Left ventricle myocardium inferior (tissue), 1 donor: ENCODE results near the gene ZFAND2B. TPM values are rescaled to one million over a fixed set of nuclear protein-coding genes. Genes with fewer than 3 reads are reported as not detected.

Experiments
- DNase-seq: peaks from one replicate; pipeline ENCODE4 v3.0.0-alpha.2; 2020
- H3K27ac ChIP-seq: fragments of 200-600 bp; replicated peaks from 2 replicates; pipeline ENCODE4 v1.8.0; 2021
- H3K27me3 ChIP-seq: fragments of 200-600 bp; 2 replicates; pipeline ENCODE4 v1.8.0; 2021; ENCODE audit warnings: low read depth
- H3K36me3 ChIP-seq: fragments of 200-600 bp; 2 replicates; pipeline ENCODE4 v1.8.0; 2021
- H3K4me1 ChIP-seq: fragments of 200-600 bp; 2 replicates; pipeline ENCODE4 v1.8.0; 2021
- H3K4me3 ChIP-seq: fragments of 200-600 bp; 2 replicates; pipeline ENCODE4 v1.8.0; 2021; ENCODE audit warnings: mild to moderate bottlenecking, moderate library complexity
- H3K9me3 ChIP-seq: fragments of 200-600 bp; replicated peaks from 2 replicates; pipeline ENCODE4 v1.8.0; 2021
- CTCF ChIP-seq: fragments of 200-600 bp; IDR thresholded peaks from 2 replicates; pipeline ENCODE4 v1.8.0; 2021; ENCODE audit warnings: antibody characterized with exemption, mild to moderate bottlenecking, borderline replicate concordance
- intact Hi-C: fragments of 100-400 bp; cut with micrococcal nuclease; formaldehyde crosslinking; loops from one replicate; pipeline ENCODE4 v1.11.0; 2022
- total RNA-seq: library from RNA; stranded (reverse); fragmentation: NEBNext Ultra II Directional; extraction: Animal tissue kit (Norgen Biotek cat#: 25700); gene quantifications from one replicate; pipeline ENCODE4 v1.2.1, GENCODE V29; 2021
- donor health status: DM: no; HTN: yes; CAD: no; lungs with severe emphysema.

ZFAND2B gene
- total RNA-seq, 1 donor from 2014 or later, result 19.7 TPM

GRCh38 chr2:219168526-219168925 lies 38.1 kb upstream of the ZFAND2B start:
- Histone ChIP-seq H3K4me3 (no peak overlapping the region), H3K27me3 (no peaks in the 10 kb centered on the region), H3K36me3 (peaks cover 14% of the 10 kb centered on the region), H3K4me1 (peaks cover 17% of the 10 kb centered on the region), H3K27ac (no peak overlapping the region), H3K9me3 (no peaks in the 10 kb centered on the region)
- intact Hi-C loops, result loop anchor here (10.0 kb wide), 1 partner anchor 56 kb away; the partner anchor contains the start of genes ANKZF1 and ATG9A
- DNase-seq, result no peak
- no peak for TF ChIP-seq CTCF

GRCh38 chr2:219168932-219169331 lies 37.6 kb upstream of the ZFAND2B start:
- Histone ChIP-seq H3K27ac (no peak overlapping the region), H3K9me3 (no peaks in the 10 kb centered on the region), H3K4me1 (peaks cover 17% of the 10 kb centered on the region), H3K4me3 (no peak overlapping the region), H3K27me3 (no peaks in the 10 kb centered on the region), H3K36me3 (peaks cover 18% of the 10 kb centered on the region)
- no peak for TF ChIP-seq CTCF
- intact Hi-C loops, result loop anchor here (10.0 kb wide), 1 partner anchor 56 kb away; the partner anchor contains the start of genes ANKZF1 and ATG9A
- no peak for DNase-seq

GRCh38 chr2:219169930-219170654 lies 36.5 kb upstream of the ZFAND2B start, which contains the start of gene SLC23A3:
TSS of gene SLC23A3 (minus strand) at chr2:219170029. CDS start at chr2:219169984, 45 bp downstream.
- peaks cover 30% of the 10 kb centered on the region for H3K36me3 ChIP-seq
- H3K27me3 ChIP-seq, result no peaks in the 10 kb centered on the region
- intact Hi-C loops, result loop anchor here (5.0 to 10.0 kb wide), 2 partner anchors 55 to 127 kb away; partner anchors contain the start of genes ANKZF1 and ATG9A
- H3K4me3 ChIP-seq, result no peak within 1 kb of the TSS
- no peak for DNase-seq
- H3K27ac ChIP-seq, result peak within 1 kb of the TSS; percentile 63
- H3K9me3 ChIP-seq, result no peaks in the 10 kb centered on the region
- peaks cover 25% of the 10 kb centered on the region for H3K4me1 ChIP-seq
- TF ChIP-seq CTCF, result no peak

GRCh38 chr2:219171231-219171651 lies 35.3 kb upstream of the ZFAND2B start:
- no peaks in the 10 kb centered on the region for H3K27me3 ChIP-seq
- TF ChIP-seq CTCF, result peak; percentile 76
- no peak overlapping the region for H3K4me3 ChIP-seq
- H3K36me3 ChIP-seq, result peaks cover 34% of the 10 kb centered on the region
- no peaks in the 10 kb centered on the region for H3K9me3 ChIP-seq
- peak overlapping the region; percentile 63 for H3K27ac ChIP-seq
- intact Hi-C loops, result loop anchor here (5.0 kb wide), 1 partner anchor 126 kb away; no protein-coding TSS in a partner anchor
- DNase-seq, result peak; percentile 29
- H3K4me1 ChIP-seq, result peaks cover 37% of the 10 kb centered on the region

- Histone ChIP-seq H3K4me1 (peaks cover 49% of the 10 kb centered on the region), H3K27ac (peak overlapping the region; percentile 63), H3K27me3 (no peaks in the 10 kb centered on the region), H3K4me3 (no peak overlapping the region), H3K9me3 (no peaks in the 10 kb centered on the region), H3K36me3 (peaks cover 34% of the 10 kb centered on the region)
- intact Hi-C loops, result loop anchor here (5.0 kb wide), 1 partner anchor 125 kb away; no protein-coding TSS in a partner anchor
- no peak for DNase-seq
- no peak for TF ChIP-seq CTCF
Observed at GRCh38 chr2:219172231-219173154, 34.1 kb upstream of the ZFAND2B start.
